SK-MEL-5 (cell line): ENCODE data around the gene CHCHD6. TPM values are rescaled to one million over a fixed set of nuclear protein-coding genes. Genes with fewer than 3 reads are reported as not detected.

Source experiments
- DNase-seq: peaks from one replicate; pipeline ENCODE4 v3.0.0-alpha.2; 2016; ENCODE audit warnings: low read depth, low spot score
- in situ Hi-C: cut with HindIII; loops from 2 replicates; pipeline ENCODE4 v1.10.0; 2016; ENCODE audit warnings: low sequenced_read_pairs, high pct_unique_total_duplicates, low pct_unique_long_range_greater_than_20kb
- total RNA-seq: library from RNA; depleted of rRNA; stranded (reverse); fragments of >200 nt; shearing (Covaris generic); gene quantifications from 2 replicates; pipeline ENCODE4 v1.2.3, GENCODE V29; 2014

CHCHD6 gene
- total RNA-seq, 1 experiment from 2014 or later, result 104 TPM

DNA sequence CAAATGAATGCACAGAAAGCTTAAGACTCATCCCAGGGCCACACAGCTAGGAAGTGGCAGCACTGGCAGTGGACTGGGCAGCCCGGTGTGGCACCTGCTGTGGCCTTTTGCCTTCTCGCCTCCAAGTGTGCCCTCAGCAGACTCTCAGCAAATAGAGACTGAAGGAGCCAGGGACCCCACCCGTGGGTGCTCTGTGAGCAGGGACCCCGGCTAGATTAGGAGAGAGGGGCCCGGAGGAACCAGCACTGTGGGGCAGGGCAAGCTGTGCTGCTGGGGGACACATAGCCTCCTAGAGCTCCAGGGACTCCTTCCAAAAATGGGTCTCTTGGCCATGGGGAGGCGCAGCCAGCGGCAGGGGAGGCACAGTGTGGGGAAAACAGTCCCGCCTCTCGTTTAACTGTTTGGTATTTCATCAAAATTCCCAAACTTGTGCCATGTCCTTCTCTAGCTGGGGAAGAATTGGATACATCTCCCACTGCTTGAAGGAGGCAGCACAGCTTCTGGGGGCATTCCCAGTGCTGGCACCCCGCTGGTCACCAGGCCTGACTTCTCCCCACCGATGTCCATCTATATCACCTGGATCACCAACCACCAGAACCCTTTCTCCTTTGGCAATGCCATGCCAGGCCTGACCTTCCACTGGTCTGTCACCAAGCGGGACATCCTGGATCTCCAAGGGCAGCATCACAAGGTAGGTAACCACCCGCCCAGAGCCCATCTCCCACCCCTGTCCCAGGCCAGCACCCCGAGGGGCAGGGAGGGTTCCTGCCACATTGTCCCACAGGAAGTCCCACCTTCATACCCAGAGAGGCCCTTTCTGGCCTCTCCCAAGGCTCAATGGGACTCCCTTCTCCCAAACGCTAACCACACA lies 37.1 kb upstream of the CHCHD6 start:
- DNase-seq, result no peak
- in situ Hi-C loops, result no loop called here

DNA sequence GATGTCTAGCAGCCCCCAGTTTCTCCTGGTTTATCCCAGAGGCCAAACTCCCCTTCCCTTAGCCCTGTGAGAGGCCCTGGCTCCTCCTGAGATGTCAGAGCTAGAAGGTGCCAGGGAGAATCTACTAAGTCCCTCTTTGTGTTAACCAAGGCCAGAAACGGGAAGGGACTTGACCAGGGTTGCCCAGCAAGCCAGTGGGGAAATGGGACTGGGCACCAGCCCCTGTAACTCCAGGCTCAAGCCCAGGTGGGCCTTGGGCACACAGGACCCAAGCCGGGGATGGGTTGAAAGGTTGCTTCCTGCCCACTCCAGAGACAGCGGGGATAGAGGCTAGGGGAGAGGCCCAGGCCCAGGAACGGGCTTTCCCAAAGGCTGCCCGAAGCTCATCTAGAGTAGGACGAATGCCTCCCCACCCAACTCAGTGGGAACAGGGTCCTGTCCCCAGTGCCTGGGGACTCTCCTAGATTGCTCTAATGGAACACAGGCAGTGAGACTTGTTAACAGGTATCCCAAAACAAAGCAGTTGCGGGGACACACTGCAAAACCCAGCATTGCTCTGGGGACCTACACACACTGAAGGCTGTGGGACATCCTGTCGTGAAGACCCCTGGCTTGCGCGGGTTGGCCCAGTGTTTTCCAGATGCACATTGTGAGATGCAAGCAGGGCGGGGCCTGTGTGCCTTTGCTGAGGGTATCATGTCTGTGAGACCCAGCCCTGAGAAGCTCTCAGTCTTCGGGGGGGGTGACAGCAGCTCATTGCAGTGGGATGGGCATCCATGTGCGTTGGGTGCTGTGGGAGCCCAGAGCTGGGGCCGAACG lies 36.2 kb upstream of the CHCHD6 start:
- DNase-seq, result no peak
- in situ Hi-C loops, result no loop called here

- no peak for DNase-seq
- in situ Hi-C loops, result no loop called here
Observed at GRCh38 chr3:126668450-126669401, 35.3 kb upstream of the CHCHD6 start.

DNA sequence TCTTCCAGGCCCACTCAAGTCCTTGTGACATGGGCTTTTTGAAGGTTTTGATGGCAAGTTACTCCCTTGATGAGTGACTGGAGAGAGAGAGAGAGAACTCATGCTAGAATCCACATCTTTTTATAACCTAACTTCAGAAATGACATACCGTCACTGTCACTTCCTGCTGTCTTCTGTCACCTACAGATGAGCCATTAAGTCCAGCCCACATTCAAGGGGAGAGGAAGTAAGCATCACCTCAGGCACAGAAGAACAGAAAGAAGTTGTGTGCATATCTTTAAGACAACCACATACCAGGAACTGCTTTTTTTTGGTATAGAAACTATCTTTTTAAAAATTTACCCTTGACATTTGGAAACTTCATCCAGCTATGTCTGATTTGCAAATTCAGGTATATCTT lies 32.5 kb upstream of the CHCHD6 start:
- no peak for DNase-seq
- in situ Hi-C loops, result no loop called here

DNA sequence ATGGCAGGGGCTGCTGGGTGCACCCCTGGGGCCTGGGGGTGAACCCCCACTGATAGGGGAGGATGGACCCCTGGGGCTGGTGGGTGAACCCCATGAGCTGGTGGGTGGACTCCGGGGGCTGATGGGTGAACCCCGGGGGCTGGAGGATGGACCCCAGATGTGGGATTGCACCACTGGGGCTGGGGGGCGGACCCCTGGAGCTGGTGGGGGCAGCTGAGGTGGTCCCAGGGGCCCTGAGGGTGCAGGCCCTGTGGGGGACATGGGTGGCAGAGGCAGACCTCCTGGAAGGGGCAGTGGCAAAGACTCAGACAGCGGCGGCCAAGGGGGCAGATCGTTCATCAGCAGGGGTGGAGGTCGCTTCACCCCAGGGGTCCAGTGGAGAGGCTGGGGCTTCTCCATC lies 31.7 kb upstream of the CHCHD6 start:
- in situ Hi-C loops, result no loop called here
- no peak for DNase-seq

GRCh38 chr3:126672741-126673140 lies 31.3 kb upstream of the CHCHD6 start:
- no peak for DNase-seq
- in situ Hi-C loops, result no loop called here

- no peak for DNase-seq
- in situ Hi-C loops, result no loop called here
Observed at GRCh38 chr3:126676919-126677705, 26.9 kb upstream of the CHCHD6 start.

- DNase-seq, result no peak
Observed at GRCh38 chr3:126677862-126678503, 26.1 kb upstream of the CHCHD6 start.

DNA sequence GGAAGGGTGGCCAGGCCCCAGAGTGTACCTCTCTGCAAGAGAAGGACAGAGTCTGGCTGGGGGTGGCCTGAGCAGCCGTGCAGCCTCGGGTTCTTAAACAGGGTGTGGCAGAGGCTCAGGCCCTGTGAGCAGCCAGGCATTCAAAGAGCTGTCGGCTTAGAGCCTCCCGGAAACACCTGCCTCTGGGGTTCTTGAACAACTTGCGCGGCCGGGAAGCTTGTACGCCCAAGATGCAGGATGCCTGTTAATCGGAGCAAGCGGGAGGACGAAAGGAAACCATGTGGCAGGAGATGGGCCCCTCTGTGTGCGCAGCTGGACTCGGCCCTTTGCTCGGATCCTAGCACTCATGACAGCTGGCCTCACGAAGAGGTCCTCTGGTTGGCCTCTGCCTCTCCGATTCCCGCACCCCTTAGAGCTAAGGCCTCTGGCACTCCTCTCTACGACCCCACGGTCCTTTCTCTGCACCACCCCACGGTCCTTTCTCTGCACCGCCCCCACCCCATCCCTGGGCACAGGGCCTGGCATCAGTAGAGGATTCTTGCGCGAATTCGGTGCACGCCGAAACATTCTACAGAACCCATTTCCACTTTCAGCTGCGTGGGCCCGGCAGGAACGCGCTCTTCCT lies 25.2 kb upstream of the CHCHD6 start:
- in situ Hi-C loops, result no loop called here
- DNase-seq, result no peak

More at GRCh38 chr3:126677862-126678503, 26.1 kb upstream of the CHCHD6 start:
- in situ Hi-C loops, result no loop called here

DNA sequence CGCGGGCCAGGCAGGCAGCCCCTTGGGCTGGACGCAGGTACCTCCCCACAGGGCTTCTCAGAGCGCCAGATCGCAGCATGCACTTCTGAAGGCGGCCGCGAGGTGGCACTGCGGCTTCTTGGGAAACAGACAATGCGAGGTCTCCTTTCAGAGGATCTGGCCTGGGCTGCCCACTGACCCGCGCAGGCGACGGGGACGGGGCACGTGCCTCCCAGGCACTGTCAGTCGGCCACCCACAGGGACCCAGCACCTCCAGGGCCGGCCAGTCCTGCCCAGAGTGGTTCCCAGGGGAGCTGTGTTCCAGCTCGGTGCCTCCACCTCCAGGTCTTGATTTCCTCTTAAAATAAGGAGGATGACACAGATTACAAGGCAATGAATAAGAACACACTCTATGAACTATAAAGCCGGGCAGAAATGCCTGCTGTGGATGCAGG lies 24.7 kb upstream of the CHCHD6 start:
- in situ Hi-C loops, result no loop called here
- peak; percentile 79 for DNase-seq

DNA sequence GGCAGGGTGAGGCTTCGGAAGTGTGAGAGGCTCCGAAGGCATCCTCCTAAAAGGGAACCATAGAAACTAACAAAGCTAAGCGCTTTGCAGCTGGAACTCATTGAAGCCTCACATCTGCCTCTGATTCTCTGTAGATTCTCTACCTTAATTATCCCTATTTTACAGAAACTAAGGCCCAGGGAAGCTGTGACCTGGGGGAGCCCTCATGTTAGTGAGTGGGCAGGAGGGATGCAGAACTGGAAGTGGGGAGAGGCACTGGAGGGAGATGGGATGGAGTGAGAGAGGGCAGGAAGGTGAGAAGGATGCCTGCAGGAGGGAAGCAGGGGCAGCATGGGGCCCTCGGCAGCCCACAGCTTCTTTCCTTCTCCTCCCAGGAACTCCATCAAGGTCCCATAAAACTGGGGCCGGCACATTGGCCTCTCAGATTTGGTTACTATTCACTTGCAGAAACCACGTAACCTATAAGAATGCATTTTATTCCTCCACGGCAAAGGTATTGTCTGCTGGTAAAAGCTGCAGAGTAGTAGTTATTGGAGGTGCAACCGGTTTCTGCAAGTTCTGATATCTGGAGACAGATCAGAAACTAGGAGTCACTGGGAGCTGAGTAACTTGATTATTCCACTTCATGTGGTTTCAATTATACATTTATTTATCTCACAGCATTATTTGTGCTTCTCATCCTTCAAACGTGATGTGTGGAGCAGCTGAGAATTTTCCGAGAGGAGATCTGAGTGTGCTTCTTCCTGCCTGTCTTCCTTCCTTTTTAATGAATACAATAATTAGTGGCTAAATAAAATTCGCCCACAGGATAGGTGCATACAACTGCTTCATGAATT lies 24.0 kb upstream of the CHCHD6 start:
- DNase-seq, result no peak
- in situ Hi-C loops, result no loop called here

DNA sequence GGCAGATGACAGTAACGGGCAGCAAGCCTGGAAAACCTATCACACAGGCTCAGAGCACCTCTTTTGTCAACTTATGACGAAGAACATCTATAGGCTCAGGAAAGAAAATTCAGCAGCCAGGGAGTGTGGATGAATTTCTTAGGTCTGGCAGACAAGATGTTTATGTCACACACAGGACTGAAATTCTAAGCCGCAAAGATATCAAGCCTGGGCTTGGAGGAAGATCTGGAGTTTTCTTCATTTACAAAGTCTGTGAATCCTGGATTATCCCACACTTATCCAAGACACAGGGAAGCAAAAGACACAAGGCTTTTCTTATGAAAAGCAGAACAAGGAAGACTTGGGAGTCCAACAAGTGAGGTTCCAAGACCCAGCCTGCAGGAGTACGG lies 23.4 kb upstream of the CHCHD6 start:
- in situ Hi-C loops, result no loop called here
- no peak for DNase-seq

DNA sequence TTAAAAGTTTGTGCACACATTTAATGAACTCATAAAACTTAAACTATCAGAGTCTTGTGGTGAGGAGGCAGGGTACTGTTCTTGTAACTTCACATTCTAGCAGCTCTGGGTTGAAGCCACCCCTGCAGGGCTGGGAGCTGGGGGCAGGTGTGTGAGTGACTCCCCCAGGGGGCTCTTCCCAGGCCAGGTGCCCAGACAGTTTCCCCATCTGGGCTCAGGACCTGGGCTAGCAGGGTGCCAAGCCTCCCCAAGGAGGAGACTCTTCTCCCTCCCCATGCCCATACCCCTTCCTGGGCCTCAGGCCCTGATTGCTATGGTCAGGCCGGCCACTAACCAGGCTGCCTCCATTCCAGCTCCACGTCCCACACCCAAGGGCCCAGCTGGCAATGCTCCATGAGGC lies 22.0 kb upstream of the CHCHD6 start:
- DNase-seq, result no peak
- in situ Hi-C loops, result no loop called here

- no peak for DNase-seq
- in situ Hi-C loops, result no loop called here
Observed at GRCh38 chr3:126683069-126683468, 21.0 kb upstream of the CHCHD6 start.

- in situ Hi-C loops, result no loop called here
- no peak for DNase-seq
Observed at GRCh38 chr3:126684218-126684751, 19.8 kb upstream of the CHCHD6 start.
